Measurements from ENCODE around the gene NEK9. TPM values are rescaled to one million over a fixed set of nuclear protein-coding genes. Genes with fewer than 3 reads are reported as not detected.

The NEK9 gene
- total RNA-seq, 1 experiment from 2014 or later = 40.7 TPM

DNA sequence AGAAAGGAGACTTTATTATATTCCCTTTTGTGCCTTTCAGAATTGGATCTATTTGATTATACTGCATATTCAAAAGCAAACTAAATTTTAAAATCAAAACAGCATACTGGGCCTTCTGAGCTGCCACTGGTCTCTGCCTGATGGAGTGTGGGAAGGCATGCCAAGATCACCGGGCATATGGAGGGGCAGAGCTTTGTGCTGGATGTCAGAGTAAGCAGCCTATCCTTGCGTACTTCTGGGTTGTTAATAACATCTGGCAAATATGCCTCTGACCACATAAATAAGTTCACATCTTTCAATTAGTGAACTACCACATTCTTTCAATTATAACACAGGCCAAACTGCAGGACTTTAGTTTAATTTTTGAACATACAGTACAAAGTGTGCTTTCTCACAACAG is 93.9 kb downstream of the NEK9 start:
- POLR2A ChIA-PET = no interaction called here
- no peak overlapping the region for H3K27ac ChIP-seq (ENCODE audit: low read length)
- no peak overlapping the region for H3K4me3 ChIP-seq (ENCODE audit: low read depth in 2 of 2, low read length in 2 of 2)
- H3K9me3 ChIP-seq (ENCODE audit: control insufficient read depth, insufficient read depth, low read depth, low read length) = no peaks in the 10 kb centered on the region
- CTCF ChIA-PET = no interaction called here
- no peak for ATAC-seq
- no peak for DNase-seq (ENCODE audit: low read depth, low spot score)
- H3K4me1 ChIP-seq (ENCODE audit: control insufficient read depth, insufficient read depth, low read length) = no peaks in the 10 kb centered on the region
- intact Hi-C loops (cut with micrococcal nuclease; ENCODE audit: unreplicated experiment) (no loop called here), in situ Hi-C loops (cut with HindIII; ENCODE audit: low pct_unique_long_range_greater_than_20kb, low sequenced_read_pairs) (no loop called here)
- H3K36me3 ChIP-seq (ENCODE audit: control insufficient read depth, insufficient read depth, low read length) = peaks cover 12% of the 10 kb centered on the region
- no peak for TF ChIP-seq REST (IDR thresholded peaks at IDR 0.05; ENCODE audit: insufficient read depth in 1 of 2, low read depth in 2 of 2, low read length in 1 of 2)
- no peak for TF ChIP-seq SIN3A (IDR thresholded peaks at IDR 0.05; ENCODE audit: borderline replicate concordance, insufficient read depth, low read depth, low read length)
- no peak for TF ChIP-seq POLR2AphosphoS5 (IDR thresholded peaks at IDR 0.05; ENCODE audit: low read depth, low read length)
- TF ChIP-seq CTCF (IDR thresholded peaks at IDR 0.05) = no peak
- TF ChIP-seq TCF7L2 (IDR thresholded peaks at IDR 0.05; ENCODE audit: low read depth, low read length) = no peak
- H3K27me3 ChIP-seq (ENCODE audit: control insufficient read depth, insufficient read depth, low read length) = no peaks in the 10 kb centered on the region
- BruUV-seq (replicated peaks) = no TSS peak

- POLR2A ChIA-PET = no interaction called here
- CTCF ChIA-PET = no interaction called here
- Histone ChIP-seq H3K27ac (ENCODE audit: low read length) (no peak overlapping the region), H3K27me3 (ENCODE audit: control insufficient read depth, insufficient read depth, low read length) (no peaks in the 10 kb centered on the region), H3K9me3 (ENCODE audit: control insufficient read depth, insufficient read depth, low read depth, low read length) (no peaks in the 10 kb centered on the region), H3K4me3 (ENCODE audit: low read depth in 2 of 2, low read length in 2 of 2) (no peak overlapping the region), H3K4me1 (ENCODE audit: control insufficient read depth, insufficient read depth, low read length) (no peaks in the 10 kb centered on the region), H3K36me3 (ENCODE audit: control insufficient read depth, insufficient read depth, low read length) (peaks cover 10% of the 10 kb centered on the region)
- BruUV-seq (replicated peaks) = no TSS peak
- TF ChIP-seq TCF7L2 (IDR thresholded peaks at IDR 0.05; ENCODE audit: low read depth, low read length) (no peak), CTCF (IDR thresholded peaks at IDR 0.05) (no peak), SIN3A (IDR thresholded peaks at IDR 0.05; ENCODE audit: borderline replicate concordance, insufficient read depth, low read depth, low read length) (no peak), POLR2AphosphoS5 (IDR thresholded peaks at IDR 0.05; ENCODE audit: low read depth, low read length) (no peak), REST (IDR thresholded peaks at IDR 0.05; ENCODE audit: insufficient read depth in 1 of 2, low read depth in 2 of 2, low read length in 1 of 2) (no peak)
- DNase-seq (ENCODE audit: low read depth, low spot score) (no peak), ATAC-seq (no peak)
- in situ Hi-C loops (cut with HindIII; ENCODE audit: low pct_unique_long_range_greater_than_20kb, low sequenced_read_pairs) = no loop called here
- intact Hi-C loops (cut with micrococcal nuclease; ENCODE audit: unreplicated experiment) = no loop called here
Measured at GRCh38 chr14:75030147-75030546, 96.7 kb downstream of the NEK9 start.

Other genes with a start within 250 kb of the NEK9 start
- 68.8 TPM for gene DLST, start 245.1 kb downstream of the NEK9 start, total RNA-seq (2021; ENCODE audit: unreplicated experiment)
- 14.9 TPM for gene RPS6KL1, start 203.8 kb downstream of the NEK9 start, total RNA-seq (2021; ENCODE audit: unreplicated experiment)
- 7.3 TPM for gene PGF, start 171.5 kb downstream of the NEK9 start, total RNA-seq (2021; ENCODE audit: unreplicated experiment)
- gene EIF2B2, start 124.1 kb downstream of the NEK9 start, total RNA-seq (2021; ENCODE audit: unreplicated experiment) = 37.5 TPM
- 17.0 TPM for gene MLH3, start 75.6 kb downstream of the NEK9 start, total RNA-seq (2021; ENCODE audit: unreplicated experiment)
- 21.3 TPM for gene ACYP1, start 63.0 kb downstream of the NEK9 start, total RNA-seq (2021; ENCODE audit: unreplicated experiment)
- 5.2 TPM for gene ZC2HC1C, start 57.4 kb downstream of the NEK9 start, total RNA-seq (2021; ENCODE audit: unreplicated experiment)
- 183 TPM for gene TMED10, start 49.6 kb upstream of the NEK9 start, total RNA-seq (2021; ENCODE audit: unreplicated experiment)
- gene FOS, start 151.8 kb upstream of the NEK9 start, total RNA-seq (2021; ENCODE audit: unreplicated experiment) = 26.8 TPM